HepG2 (cell line): ENCODE results near the gene CASZ1. TPM values are rescaled to one million over a fixed set of nuclear protein-coding genes. Genes with fewer than 3 reads are reported as not detected.

Experiments
- ASH2L ChIP-seq: fragments of 300-600, 200-600 bp; sonication (generic); IDR thresholded peaks from 2 replicates; pipeline ENCODE4 v1.7.0; 2017; ENCODE audit warnings: low read depth, mild to moderate bottlenecking, moderate library complexity, mixed read lengths, low read length; ENCODE audit not compliant: insufficient read length
- ATF1 ChIP-seq: IDR thresholded peaks from 2 replicates; pipeline ENCODE4 v1.6.1; 2016; ENCODE audit warnings: mild to moderate bottlenecking, control low read depth
- CENPBD1 ChIP-seq: sonication (generic); formaldehyde crosslinking; IDR thresholded peaks from 2 replicates; pipeline ENCODE4 v1.8.0; 2022; ENCODE audit warnings: missing genetic modification reagents, low read depth, mild to moderate bottlenecking, borderline replicate concordance
- CENPX ChIP-seq: sonication (generic); formaldehyde crosslinking; IDR thresholded peaks from 2 replicates; pipeline ENCODE4 v1.9.0; 2021; ENCODE audit warnings: mild to moderate bottlenecking, missing genetic modification reagents, moderate library complexity
- CHD2 ChIP-seq: IDR thresholded peaks from 2 replicates; pipeline ENCODE4 v1.6.1; 2011; ENCODE audit warnings: low read depth, low read length, improper control_type of control experiment
- CREBL2 ChIP-seq: sonication (generic); formaldehyde crosslinking; IDR thresholded peaks from 2 replicates; pipeline ENCODE4 v1.8.1; 2023; ENCODE audit warnings: missing genetic modification reagents, mild to moderate bottlenecking, borderline replicate concordance
- FOXJ3 ChIP-seq: sonication (generic); formaldehyde crosslinking; IDR thresholded peaks from 2 replicates; pipeline ENCODE4 v1.4.0; 2020; ENCODE audit warnings: missing genetic modification reagents, mild to moderate bottlenecking, borderline replicate concordance
- HHEX ChIP-seq: IDR thresholded peaks from 2 replicates; pipeline ENCODE4 v1.6.1; 2016; ENCODE audit warnings: control low read depth
- HMGXB3 ChIP-seq: sonication (generic); formaldehyde crosslinking; IDR thresholded peaks from 2 replicates; pipeline ENCODE4 v1.4.0; 2020; ENCODE audit warnings: missing genetic modification reagents, borderline replicate concordance
- HNRNPLL ChIP-seq: fragments of 200-400 bp; formaldehyde crosslinking; IDR thresholded peaks from 2 replicates; pipeline ENCODE4 v1.6.1; 2017; ENCODE audit warnings: mild to moderate bottlenecking, low read depth, low read length; ENCODE audit not compliant: poor library complexity, severe bottlenecking
- IRX3 ChIP-seq: sonication (generic); formaldehyde crosslinking; IDR thresholded peaks from 2 replicates; pipeline ENCODE4 v1.8.1; 2023; ENCODE audit warnings: mild to moderate bottlenecking, low read depth, missing genetic modification reagents, borderline replicate concordance
- KDM1A ChIP-seq: IDR thresholded peaks from 2 replicates; pipeline ENCODE4 v1.6.1; 2016; ENCODE audit warnings: missing compliant biosample characterization
- NFIB ChIP-seq: sonication (generic); formaldehyde crosslinking; IDR thresholded peaks from 2 replicates; pipeline ENCODE4 v1.9.0; 2021; ENCODE audit warnings: missing genetic modification reagents, mild to moderate bottlenecking, borderline replicate concordance
- PHF20 ChIP-seq: sonication (generic); formaldehyde crosslinking; IDR thresholded peaks from 2 replicates; pipeline ENCODE4 v1.5.0; 2020; ENCODE audit warnings: mild to moderate bottlenecking, missing genetic modification reagents
- PLSCR1 ChIP-seq: sonication (generic); formaldehyde crosslinking; IDR thresholded peaks from 2 replicates; pipeline ENCODE4 v1.5.0; 2020; ENCODE audit warnings: missing genetic modification reagents, mild to moderate bottlenecking, borderline replicate concordance
- RXRA ChIP-seq: sonication (generic); formaldehyde crosslinking; IDR thresholded peaks from 2 replicates; pipeline ENCODE4 v1.5.1; 2020; ENCODE audit warnings: missing genetic modification reagents
- SAP130 ChIP-seq: IDR thresholded peaks from 2 replicates; pipeline ENCODE4 v1.6.1; 2016; ENCODE audit warnings: low read depth
- SKI ChIP-seq: fragments of 450-650 bp; IDR thresholded peaks from one replicate; pipeline ENCODE4 v1.6.1; 2018; ENCODE audit warnings: mild to moderate bottlenecking; ENCODE audit not compliant: partially characterized antibody
- TBP ChIP-seq: sonication (generic); formaldehyde crosslinking; IDR thresholded peaks from 2 replicates; pipeline ENCODE4 v1.5.0; 2020; ENCODE audit warnings: missing genetic modification reagents
- ZNF3 ChIP-seq: IDR thresholded peaks from 2 replicates; pipeline ENCODE4 v1.7.0; 2017; ENCODE audit warnings: inconsistent platforms
- ZNF30 ChIP-seq: sonication (generic); formaldehyde crosslinking; IDR thresholded peaks from 2 replicates; pipeline ENCODE4 v1.5.0; 2020; ENCODE audit warnings: mild to moderate bottlenecking, missing genetic modification reagents
- ZNF383 ChIP-seq: sonication (generic); formaldehyde crosslinking; IDR thresholded peaks from 2 replicates; pipeline ENCODE4 v1.4.0; 2020; ENCODE audit warnings: missing genetic modification reagents, mild to moderate bottlenecking, borderline replicate concordance
- ZNF552 ChIP-seq: sonication (generic); formaldehyde crosslinking; IDR thresholded peaks from 2 replicates; pipeline ENCODE4 v1.9.0; 2022; ENCODE audit warnings: missing genetic modification reagents, mild to moderate bottlenecking, borderline replicate concordance
- ZNF598 ChIP-seq: sonication (generic); formaldehyde crosslinking; IDR thresholded peaks from 2 replicates; pipeline ENCODE4 v1.5.1; 2020; ENCODE audit warnings: mild to moderate bottlenecking, missing genetic modification reagents, borderline replicate concordance
- polyA plus RNA-seq, 8 experiments: library from polyadenylated mRNA; depleted of rRNA in 3 of 8; stranded (reverse) in 7 of 8; unstranded in 1 of 8; fragments of >200 nt; fragmentation: Illumina TruSeq in 4 of 8; extraction: Trizol in 4 of 8; gene quantifications; 2 replicates each; pipeline versions ENCODE4 v1.2.1 to v1.2.3, GENCODE V29; 2011 to 2016; ENCODE audit warnings: low read depth in 4 of 8, missing spikeins in 1 of 8, mixed read lengths in 1 of 8; ENCODE audit not compliant: insufficient read depth in 1 of 8
- total RNA-seq, 5 experiments: library from RNA; depleted of rRNA; stranded (reverse); fragments of >200 nt; fragmentation: Illumina TruSeq; extraction: Trizol; gene quantifications; 2 replicates each; pipeline ENCODE4 v1.2.3, GENCODE V29; 2016; ENCODE audit warnings: low read depth in 1 of 5

Gene CASZ1
- total and polyA plus RNA-seq, 2 of the 13 experiments (the other 11 are each of a cell fraction or from before 2014, with no cell fraction given), result 1.9 to 3.7 TPM

GRCh38 chr1:10685808-10686403 lies 110.5 kb downstream of the CASZ1 start (continued):
- TF ChIP-seq HMGXB3 (CRISPR knock-in tag) (no peak), ZNF3 (CRISPR knock-in tag) (no peak), SAP130 (peak; percentile 78), TBP (CRISPR knock-in tag) (no peak), KDM1A (CRISPR knock-in tag) (no peak), ZNF383 (CRISPR knock-in tag) (no peak), FOXJ3 (peak; percentile 29; the same call in 1 of the 2 replicates), NFIB (no peak), IRX3 (CRISPR knock-in tag) (no peak), ZNF30 (CRISPR knock-in tag) (no peak), CENPBD1 (CRISPR knock-in tag) (no peak), ZNF598 (CRISPR knock-in tag) (no peak), HNRNPLL (no peak), SKI (peak; percentile 75), PLSCR1 (CRISPR knock-in tag) (no peak), PHF20 (CRISPR knock-in tag) (no peak), CREBL2 (CRISPR knock-in tag) (no peak), CENPX (CRISPR knock-in tag) (no peak), RXRA (peak; percentile 98), CHD2 (no peak), ZNF552 (CRISPR knock-in tag) (0 out of 2 replicates have a peak, but pooled peaks have one; percentile 72), ATF1 (no peak), HHEX (CRISPR knock-in tag) (no peak), ASH2L (peak; percentile 60)
